ENCODE data around the gene NFKBIL1. TPM values are rescaled to one million over a fixed set of nuclear protein-coding genes. Genes with fewer than 3 reads are reported as not detected.
A peak's percentile ranks its signal among the peaks of the same experiment; 100 is the strongest.
"Not testable (repeated sequence)": the region's sequence is repeated elsewhere in the genome, so short reads cannot be mapped to it uniquely, and the experiment has no call there.

Gene NFKBIL1
- 19.1 TPM for total RNA-seq
- polyA plus RNA-seq (ENCODE audit: insufficient read depth in 1 of 8, insufficient read length in 8 of 8, low replicate concordance in 1 of 8): 10 to 100 TPM; 16.3 to 20.6 (median 17.2) TPM
- long read RNA-seq, donor 1, transcript NFKBIL1-203 (4 exons, 1,478 nt): major isoform, 5 of 5 reads
- long read RNA-seq, donor 1, partial matches to known transcripts: 0 of 5 reads
- long read RNA-seq, donor 1, other reads (novel, unspliced or antisense): 0 of 5 reads
- long read RNA-seq, donor 2: 0 reads
- long read RNA-seq, donor 3, transcript NFKBIL1-203 (4 exons, 1,478 nt): major isoform, 5 of 7 reads
- long read RNA-seq, donor 3, partial matches to known transcripts: 0 of 7 reads
- long read RNA-seq, donor 3, other reads (novel, unspliced or antisense): 0 of 7 reads
- long read RNA-seq, donor 4, partial matches to known transcripts: 0 of 4 reads
- long read RNA-seq, donor 4, other reads (novel, unspliced or antisense): 0 of 4 reads
- long read RNA-seq, donor 5, transcript NFKBIL1-203 (4 exons, 1,478 nt): major isoform, 12 of 12 reads
- long read RNA-seq, donor 5, partial matches to known transcripts: 0 of 12 reads
- long read RNA-seq, donor 5, other reads (novel, unspliced or antisense): 0 of 12 reads
- long read RNA-seq, donor 6, transcript NFKBIL1-203 (4 exons, 1,478 nt): major isoform, 12 of 20 reads
- long read RNA-seq, donor 6, partial matches to known transcripts: 7 of 20 reads
- long read RNA-seq, donor 6, other reads (novel, unspliced or antisense): 0 of 20 reads
- long read RNA-seq, donor 7, transcript NFKBIL1-203 (4 exons, 1,478 nt): major isoform, 5 of 7 reads
- long read RNA-seq, donor 7, partial matches to known transcripts: 0 of 7 reads
- long read RNA-seq, donor 7, other reads (novel, unspliced or antisense): 0 of 7 reads
- long read RNA-seq, donor 8, partial matches to known transcripts: 0 of 4 reads
- long read RNA-seq, donor 8, other reads (novel, unspliced or antisense): 0 of 4 reads
- long read RNA-seq, donor 9, transcript NFKBIL1-203 (4 exons, 1,478 nt): major isoform, 6 of 7 reads
- long read RNA-seq, donor 9, partial matches to known transcripts: 0 of 7 reads
- long read RNA-seq, donor 9, other reads (novel, unspliced or antisense): 0 of 7 reads
- long read RNA-seq, donor 10, partial matches to known transcripts: 0 of 2 reads
- long read RNA-seq, donor 10, other reads (novel, unspliced or antisense): 0 of 2 reads
- long read RNA-seq, donor 11, partial matches to known transcripts: 0 of 6 reads
- long read RNA-seq, donor 11, other reads (novel, unspliced or antisense): 0 of 6 reads

DNA sequence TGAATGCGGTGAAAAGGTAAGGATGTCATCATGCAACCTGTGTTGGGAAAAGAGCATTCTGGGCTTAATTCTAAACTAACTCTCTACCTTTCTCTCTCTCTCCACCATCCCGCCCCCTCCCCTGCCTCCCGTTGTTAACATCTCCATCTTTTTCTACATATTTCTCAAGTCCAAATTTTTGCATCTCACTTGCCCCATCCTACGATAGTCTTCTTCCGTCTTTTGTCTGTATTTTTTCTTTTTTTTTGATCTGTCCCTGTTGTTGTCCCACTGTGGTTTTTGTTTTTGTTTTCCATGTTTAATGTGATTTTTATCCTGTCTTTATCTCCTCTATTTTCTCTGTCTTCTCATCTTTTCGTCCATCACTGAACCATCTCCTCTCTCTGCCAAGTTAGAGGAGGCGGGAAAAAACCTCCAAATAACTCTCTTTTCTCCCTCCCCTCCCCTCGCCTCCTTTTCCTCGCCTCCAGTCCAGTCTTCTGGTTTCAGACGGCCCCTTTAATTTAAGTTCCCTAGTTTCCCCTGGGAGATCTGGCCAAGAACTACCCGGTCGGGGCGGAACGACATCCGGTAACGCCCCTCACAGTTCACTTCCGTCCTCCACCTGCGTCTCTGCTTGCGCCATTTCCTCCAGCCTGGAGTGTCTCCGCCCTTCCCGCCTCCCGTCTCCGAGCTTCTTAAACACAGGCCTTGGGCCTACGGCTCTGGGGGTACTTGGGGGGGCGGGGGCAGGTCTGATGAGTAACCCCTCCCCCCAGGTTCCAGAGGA is at the start of gene NFKBIL1:
NFKBIL1 (plus strand) TSS at position 651 of the 769 bp plus-strand sequence; CDS start at position 738, 87 bp downstream.
- Histone ChIP-seq H3K9me3 (replicated peaks; ENCODE audit: control insufficient read depth, low read depth, low read length) (no peaks in the 10 kb centered on the region), H3K27ac (ENCODE audit: low read length) (peak within 1 kb of the TSS; percentile 66), H3K36me3 (ENCODE audit: control insufficient read depth, insufficient read depth, low read length) (peaks cover 24% of the 10 kb centered on the region), H3K27me3 (ENCODE audit: control insufficient read depth, insufficient read depth, low read length) (no peaks in the 10 kb centered on the region), H3K4me3 (ENCODE audit: low read length) (peak within 1 kb of the TSS; percentile 33), H3K4me1 (ENCODE audit: control insufficient read depth, insufficient read depth, low read length) (peaks cover 19% of the 10 kb centered on the region)
- 0% methylated on average over 13 of the region's 25 CpGs for WGBS (ENCODE audit: insufficient coverage)
- DNase-seq: peak; percentile 100

- H3K4me3 ChIP-seq (ENCODE audit: low read length): no peak overlapping the region
- H3K36me3 ChIP-seq (ENCODE audit: control insufficient read depth, insufficient read depth, low read length): no peaks in the 10 kb centered on the region
- H3K4me1 ChIP-seq (ENCODE audit: control insufficient read depth, insufficient read depth, low read length): peaks cover 15% of the 10 kb centered on the region
- peaks cover 57% of the 10 kb centered on the region for H3K27me3 ChIP-seq (ENCODE audit: control insufficient read depth, insufficient read depth, low read length)
- 2% methylated on average over 20 of the region's 21 CpGs for WGBS (ENCODE audit: insufficient coverage)
- DNase-seq: no peak
- H3K9me3 ChIP-seq (replicated peaks; ENCODE audit: control insufficient read depth, low read depth, low read length): no peaks in the 10 kb centered on the region
- no peak overlapping the region for H3K27ac ChIP-seq (ENCODE audit: low read length)
These were observed 48.7 kb upstream of the NFKBIL1 start for GRCh38 chr6:31498748-31499147.

GRCh38 chr6:31499648-31500047 is 47.8 kb upstream of the NFKBIL1 start:
- H3K9me3 ChIP-seq (replicated peaks; ENCODE audit: control insufficient read depth, low read depth, low read length); H3K4me1 ChIP-seq (ENCODE audit: control insufficient read depth, insufficient read depth, low read length); H3K4me3 ChIP-seq (ENCODE audit: low read length); H3K27ac ChIP-seq (ENCODE audit: low read length); H3K36me3 ChIP-seq (ENCODE audit: control insufficient read depth, insufficient read depth, low read length); DNase-seq: not testable (repeated sequence)
- WGBS (ENCODE audit: insufficient coverage): no CpG with 5 or more reads among the region's 2 CpGs
- H3K27me3 ChIP-seq (ENCODE audit: control insufficient read depth, insufficient read depth, low read length): peaks cover 48% of the 10 kb centered on the region

GRCh38 chr6:31502586-31502985 is 44.8 kb upstream of the NFKBIL1 start:
- H3K36me3 ChIP-seq (ENCODE audit: control insufficient read depth, insufficient read depth, low read length): peaks cover 2% of the 10 kb centered on the region
- no peaks in the 10 kb centered on the region for H3K9me3 ChIP-seq (replicated peaks; ENCODE audit: control insufficient read depth, low read depth, low read length)
- H3K4me3 ChIP-seq (ENCODE audit: low read length): no peak overlapping the region
- no peak for DNase-seq
- no peak overlapping the region for H3K27ac ChIP-seq (ENCODE audit: low read length)
- H3K4me1 ChIP-seq (ENCODE audit: control insufficient read depth, insufficient read depth, low read length): peaks cover 5% of the 10 kb centered on the region
- H3K27me3 ChIP-seq (ENCODE audit: control insufficient read depth, insufficient read depth, low read length): peaks cover 24% of the 10 kb centered on the region

- not testable (repeated sequence) for H3K9me3 ChIP-seq (replicated peaks; ENCODE audit: control insufficient read depth, low read depth, low read length); DNase-seq; H3K4me3 ChIP-seq (ENCODE audit: low read length); H3K4me1 ChIP-seq (ENCODE audit: control insufficient read depth, insufficient read depth, low read length); H3K27me3 ChIP-seq (ENCODE audit: control insufficient read depth, insufficient read depth, low read length); H3K36me3 ChIP-seq (ENCODE audit: control insufficient read depth, insufficient read depth, low read length); H3K27ac ChIP-seq (ENCODE audit: low read length)
- 79% methylated on average over 2 of the region's 2 CpGs for WGBS (ENCODE audit: insufficient coverage)
These were observed 38.4 kb upstream of the NFKBIL1 start for GRCh38 chr6:31509036-31509435.

DNA sequence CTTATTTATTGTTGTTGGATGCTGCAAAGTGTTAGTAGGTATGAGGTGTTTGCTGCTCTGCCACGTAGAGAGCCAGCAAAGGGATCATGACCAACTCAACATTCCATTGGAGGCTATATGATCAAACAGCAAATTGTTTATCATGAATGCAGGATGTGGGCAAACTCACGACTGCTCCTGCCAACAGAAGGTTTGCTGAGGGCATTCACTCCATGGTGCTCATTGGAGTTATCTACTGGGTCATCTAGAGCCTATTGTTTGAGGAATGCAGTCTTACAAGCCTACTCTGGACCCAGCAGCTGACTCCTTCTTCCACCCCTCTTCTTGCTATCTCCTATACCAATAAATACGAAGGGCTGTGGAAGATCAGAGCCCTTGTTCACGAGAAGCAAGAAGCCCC is 37.4 kb upstream of the NFKBIL1 start:
- no peak overlapping the region for H3K27ac ChIP-seq (ENCODE audit: low read length)
- peaks cover 2% of the 10 kb centered on the region for H3K36me3 ChIP-seq (ENCODE audit: control insufficient read depth, insufficient read depth, low read length)
- no peaks in the 10 kb centered on the region for H3K4me1 ChIP-seq (ENCODE audit: control insufficient read depth, insufficient read depth, low read length)
- no peak for DNase-seq
- no peak overlapping the region for H3K4me3 ChIP-seq (ENCODE audit: low read length)
- 63% methylated on average over 2 of the region's 4 CpGs for WGBS (ENCODE audit: insufficient coverage)
- H3K9me3 ChIP-seq (replicated peaks; ENCODE audit: control insufficient read depth, low read depth, low read length): no peaks in the 10 kb centered on the region
- H3K27me3 ChIP-seq (ENCODE audit: control insufficient read depth, insufficient read depth, low read length): peaks cover 5% of the 10 kb centered on the region

- no peaks in the 10 kb centered on the region for H3K9me3 ChIP-seq (replicated peaks; ENCODE audit: control insufficient read depth, low read depth, low read length)
- H3K36me3 ChIP-seq (ENCODE audit: control insufficient read depth, insufficient read depth, low read length): no peaks in the 10 kb centered on the region
- H3K4me3 ChIP-seq (ENCODE audit: low read length): no peak overlapping the region
- WGBS (ENCODE audit: insufficient coverage): 88% methylated on average over 5 of the region's 5 CpGs
- no peak for DNase-seq
- H3K27me3 ChIP-seq (ENCODE audit: control insufficient read depth, insufficient read depth, low read length): peaks cover 5% of the 10 kb centered on the region
- H3K27ac ChIP-seq (ENCODE audit: low read length): no peak overlapping the region
- no peaks in the 10 kb centered on the region for H3K4me1 ChIP-seq (ENCODE audit: control insufficient read depth, insufficient read depth, low read length)
These were observed 33.8 kb upstream of the NFKBIL1 start for GRCh38 chr6:31513456-31514165.

- DNase-seq: no peak
- H3K4me3 ChIP-seq (ENCODE audit: low read length): no peak overlapping the region
- no peaks in the 10 kb centered on the region for H3K27me3 ChIP-seq (ENCODE audit: control insufficient read depth, insufficient read depth, low read length)
- H3K27ac ChIP-seq (ENCODE audit: low read length): no peak overlapping the region
- no peaks in the 10 kb centered on the region for H3K36me3 ChIP-seq (ENCODE audit: control insufficient read depth, insufficient read depth, low read length)
- no CpG with 5 or more reads among the region's 3 CpGs for WGBS (ENCODE audit: insufficient coverage)
- no peaks in the 10 kb centered on the region for H3K9me3 ChIP-seq (replicated peaks; ENCODE audit: control insufficient read depth, low read depth, low read length)
- no peaks in the 10 kb centered on the region for H3K4me1 ChIP-seq (ENCODE audit: control insufficient read depth, insufficient read depth, low read length)
These were observed 25.6 kb upstream of the NFKBIL1 start for GRCh38 chr6:31521835-31522234.

- peaks cover 8% of the 10 kb centered on the region for H3K4me1 ChIP-seq (ENCODE audit: control insufficient read depth, insufficient read depth, low read length)
- H3K27ac ChIP-seq (ENCODE audit: low read length): no peak overlapping the region
- peaks cover 12% of the 10 kb centered on the region for H3K36me3 ChIP-seq (ENCODE audit: control insufficient read depth, insufficient read depth, low read length)
- no peak overlapping the region for H3K4me3 ChIP-seq (ENCODE audit: low read length)
- WGBS (ENCODE audit: insufficient coverage): 94% methylated on average over 2 of the region's 8 CpGs
- H3K27me3 ChIP-seq (ENCODE audit: control insufficient read depth, insufficient read depth, low read length): no peaks in the 10 kb centered on the region
- no peak for DNase-seq
- H3K9me3 ChIP-seq (replicated peaks; ENCODE audit: control insufficient read depth, low read depth, low read length): no peaks in the 10 kb centered on the region
These were observed 21.9 kb upstream of the NFKBIL1 start for GRCh38 chr6:31525553-31525931.
